HepG2 (cell line): ENCODE results near the gene SNX11. TPM values are rescaled to one million over a fixed set of nuclear protein-coding genes. Genes with fewer than 3 reads are reported as not detected.
A peak's percentile ranks its signal among the peaks of the same experiment; 100 is the strongest.

ENCODE experiments used
- CBX5 ChIP-seq: sonication (generic); formaldehyde crosslinking; IDR thresholded peaks from 2 replicates; pipeline ENCODE4 v1.4.0; 2020; ENCODE audit warnings: missing genetic modification reagents, borderline replicate concordance
- GFI1 ChIP-seq: sonication (generic); formaldehyde crosslinking; IDR thresholded peaks from 2 replicates; pipeline ENCODE4 v1.5.0; 2020; ENCODE audit warnings: missing genetic modification reagents, mild to moderate bottlenecking, borderline replicate concordance
- KDM6A ChIP-seq: IDR thresholded peaks from 2 replicates; pipeline ENCODE4 v1.6.1; 2016; ENCODE audit warnings: low read depth
- KLF15 ChIP-seq: sonication (generic); formaldehyde crosslinking; IDR thresholded peaks from 2 replicates; pipeline ENCODE4 v1.8.1; 2023; ENCODE audit warnings: borderline replicate concordance, mild to moderate bottlenecking, inconsistent platforms, missing genetic modification reagents, mixed read lengths
- MXD1 ChIP-seq: sonication (generic); formaldehyde crosslinking; IDR thresholded peaks from 2 replicates; pipeline ENCODE4 v1.4.0; 2020; ENCODE audit warnings: mild to moderate bottlenecking, missing genetic modification reagents
- MYPOP ChIP-seq: sonication (generic); formaldehyde crosslinking; IDR thresholded peaks from 2 replicates; pipeline ENCODE4 v1.8.1; 2023; ENCODE audit warnings: mild to moderate bottlenecking, moderate library complexity, missing genetic modification reagents
- PAX8 ChIP-seq: sonication (generic); formaldehyde crosslinking; IDR thresholded peaks from 2 replicates; pipeline ENCODE4 v1.8.0; 2022; ENCODE audit warnings: mild to moderate bottlenecking, missing genetic modification reagents, borderline replicate concordance
- SSRP1 ChIP-seq: IDR thresholded peaks from 2 replicates; pipeline ENCODE4 v1.6.1; 2016; ENCODE audit warnings: control low read depth
- TP53 ChIP-seq: sonication (generic); formaldehyde crosslinking; conservative IDR thresholded peaks from 2 replicates; pipeline ENCODE4 v1.4.0; 2020; ENCODE audit warnings: missing genetic modification reagents
- ZNF543 ChIP-seq: sonication (generic); formaldehyde crosslinking; IDR thresholded peaks from 2 replicates; pipeline ENCODE4 v1.4.0; 2020; ENCODE audit warnings: mild to moderate bottlenecking, missing genetic modification reagents
- ZNF607 ChIP-seq: sonication (generic); formaldehyde crosslinking; IDR thresholded peaks from 2 replicates; pipeline ENCODE4 v1.5.1; 2020; ENCODE audit warnings: missing genetic modification reagents, mild to moderate bottlenecking, borderline replicate concordance
- ZNF615 ChIP-seq: sonication (generic); formaldehyde crosslinking; IDR thresholded peaks from 2 replicates; pipeline ENCODE4 v1.5.0; 2020; ENCODE audit warnings: mild to moderate bottlenecking, missing genetic modification reagents, borderline replicate concordance
- ZNF646 ChIP-seq: sonication (generic); formaldehyde crosslinking; IDR thresholded peaks from 2 replicates; pipeline ENCODE4 v1.9.0; 2021; ENCODE audit warnings: mild to moderate bottlenecking, missing genetic modification reagents
- ZNF781 ChIP-seq: sonication (generic); formaldehyde crosslinking; IDR thresholded peaks from 2 replicates; pipeline ENCODE4 v1.5.1; 2020; ENCODE audit warnings: borderline replicate concordance, mild to moderate bottlenecking, missing genetic modification reagents; ENCODE audit errors: not compliant biosample characterization
- ZXDC ChIP-seq: sonication (generic); formaldehyde crosslinking; IDR thresholded peaks from 2 replicates; pipeline ENCODE4 v1.5.0; 2020; ENCODE audit warnings: mild to moderate bottlenecking, missing genetic modification reagents
- polyA plus RNA-seq, 8 experiments: library from polyadenylated mRNA; depleted of rRNA in 3 of 8; stranded (reverse) in 7 of 8; unstranded in 1 of 8; fragments of >200 nt; fragmentation: Illumina TruSeq in 4 of 8; extraction: Trizol in 4 of 8; gene quantifications; 2 replicates each; pipeline versions ENCODE4 v1.2.1 to v1.2.3, GENCODE V29; 2011 to 2016; ENCODE audit warnings: low read depth in 4 of 8, missing spikeins in 1 of 8, mixed read lengths in 1 of 8; ENCODE audit not compliant: insufficient read depth in 1 of 8
- total RNA-seq, 5 experiments: library from RNA; depleted of rRNA; stranded (reverse); fragments of >200 nt; fragmentation: Illumina TruSeq; extraction: Trizol; gene quantifications; 2 replicates each; pipeline ENCODE4 v1.2.3, GENCODE V29; 2016; ENCODE audit warnings: low read depth in 1 of 5

The SNX11 gene
- total and polyA plus RNA-seq, 2 of the 13 experiments (the other 11 are each of a cell fraction or from before 2014, with no cell fraction given): 12.9 to 14.0 TPM

GRCh38 chr17:48101012-48101720 lies 6.4 kb upstream of the SNX11 start, which contains the start of gene CBX1 (continued):
- TF ChIP-seq ZNF607 (CRISPR knock-in tag): no peak; the same call in 1 of the 2 replicates
- TF ChIP-seq PAX8 (CRISPR knock-in tag): peak; percentile 93
- no peak; the same call in 1 of the 2 replicates for TF ChIP-seq ZXDC
- TF ChIP-seq CBX5: peak; percentile 96
- TF ChIP-seq KDM6A (CRISPR knock-in tag): no peak
- peak; percentile 99; the same call in 1 of the 2 replicates for TF ChIP-seq ZNF543 (CRISPR knock-in tag)
- peak; percentile 20; the same call in 1 of the 2 replicates for TF ChIP-seq ZNF615 (CRISPR knock-in tag)
- TF ChIP-seq TP53 (CRISPR knock-in tag): no peak; the same call in 1 of the 2 replicates
- peak; percentile 79; the same call in 1 of the 2 replicates for TF ChIP-seq KLF15
- TF ChIP-seq GFI1 (CRISPR knock-in tag): peak; percentile 73; the same call in 1 of the 2 replicates
- TF ChIP-seq ZNF781 (CRISPR knock-in tag): no peak
- TF ChIP-seq MYPOP (CRISPR knock-in tag): peak; percentile 97
- TF ChIP-seq ZNF646 (CRISPR knock-in tag): peak; percentile 72
- TF ChIP-seq MXD1: peak; percentile 92
- peak; percentile 29; the same call in 1 of the 2 replicates for TF ChIP-seq SSRP1 (CRISPR knock-in tag)
